Measurements from ENCODE around the gene CHCHD4. TPM values are rescaled to one million over a fixed set of nuclear protein-coding genes. Genes with fewer than 3 reads are reported as not detected.

CHCHD4 gene
- total and polyA plus RNA-seq, 10 of the 15 experiments (the other 5 are each of a cell fraction or from before 2014, with no cell fraction given): 21.0 to 46.8 (median 29.0) TPM

GRCh38 chr3:14138109-14138877 lies 13.6 kb upstream of the CHCHD4 start:
- Histone ChIP-seq H3K4me1 (ENCODE audit: control insufficient read depth, insufficient read depth, low read length) (no peaks in the 10 kb centered on the region), H3K4me2 (ENCODE audit: control insufficient read depth, insufficient read depth) (no peak overlapping the region), H3K36me3 (ENCODE audit: control insufficient read depth in 2 of 2, insufficient read depth in 2 of 2, low read length in 1 of 2) (peaks cover 4 to 19% of the 10 kb centered on the region in 2 experiments; a peak in 3 of 4 replicates), H3K9me3 (replicated peaks; ENCODE audit: control insufficient read depth, insufficient read depth, low read length) (no peaks in the 10 kb centered on the region), H2AFZ (ENCODE audit: control insufficient read depth, low read depth, low read length) (no peak overlapping the region), H3K79me2 (ENCODE audit: control insufficient read depth, insufficient read depth, low read length) (no peaks in the 10 kb centered on the region), H3K9ac (ENCODE audit: control insufficient read depth, insufficient read depth, low read length) (no peak overlapping the region), H3K27ac (ENCODE audit: control insufficient read depth, insufficient read depth) (no peak overlapping the region), H3K27me3 (replicated peaks in 1 of 2; ENCODE audit: control insufficient read depth in 2 of 2, insufficient read depth in 2 of 2, low read length in 1 of 2) (no peaks in the 10 kb centered on the region), H4K20me1 (ENCODE audit: control insufficient read depth, insufficient read depth) (no peaks in the 10 kb centered on the region), H3K4me3 (no peak overlapping the region)
- WGBS (ENCODE audit: insufficient coverage, insufficient replicate concordance, low lambda C conversion rate, missing lambda C conversion rate): 95% methylated on average over 16 of the region's 16 CpGs
- TF ChIP-seq JUNB (IDR thresholded peaks at IDR 0.05) (no peak), SP1 (IDR thresholded peaks at IDR 0.05; ENCODE audit: low read depth, low read length) (no peak), CHD4 (IDR thresholded peaks at IDR 0.05) (no peak), ZZZ3 (IDR thresholded peaks at IDR 0.05; ENCODE audit: control insufficient read depth, insufficient read length, low read depth) (no peak), POLR2A (IDR thresholded peaks at IDR 0.05; ENCODE audit: low read depth, low read length) (peak; percentile 17; the same call in 1 of the 2 replicates), CREB1 (IDR thresholded peaks at IDR 0.05; ENCODE audit: low read depth) (no peak)
- no TSS peak for BruUV-seq (replicated peaks)
- SMC1A ChIA-PET (ENCODE audit: uncharacterized antibody, unreplicated experiment): no interaction called here
- POLR2A ChIA-PET: interaction anchor here (1.1 kb wide), 1 partner anchor 14 kb away, joined by 4 read pairs; the partner anchor contains the start of genes CHCHD4 and TMEM43
- CTCF ChIA-PET: no interaction called here
- DNase-seq (ENCODE audit: low read depth, low spot score) (no peak), FAIRE-seq (no peak), ATAC-seq (no peak)
- in situ Hi-C loops (cut with MboI): no loop called here
- intact Hi-C loops (cut with micrococcal nuclease; ENCODE audit: unreplicated experiment): no loop called here
- RAD21 ChIA-PET (ENCODE audit: unreplicated experiment): no interaction called here

GRCh38 chr3:14137445-14137844 lies 12.8 kb upstream of the CHCHD4 start:
- H4K20me1 ChIP-seq (ENCODE audit: control insufficient read depth, insufficient read depth): no peaks in the 10 kb centered on the region
- in situ Hi-C loops (cut with MboI): no loop called here
- ChIA-PET CTCF (no interaction called here), RAD21 (ENCODE audit: unreplicated experiment) (no interaction called here), SMC1A (ENCODE audit: uncharacterized antibody, unreplicated experiment) (no interaction called here), POLR2A (no interaction called here)
- no peak overlapping the region for H3K4me3 ChIP-seq
- H3K79me2 ChIP-seq (ENCODE audit: control insufficient read depth, insufficient read depth, low read length): no peaks in the 10 kb centered on the region
- H3K4me2 ChIP-seq (ENCODE audit: control insufficient read depth, insufficient read depth): no peak overlapping the region
- no TSS peak for BruUV-seq (replicated peaks)
- H3K4me1 ChIP-seq (ENCODE audit: control insufficient read depth, insufficient read depth, low read length): no peaks in the 10 kb centered on the region
- H3K27ac ChIP-seq (ENCODE audit: control insufficient read depth, insufficient read depth): no peak overlapping the region
- FAIRE-seq (no peak), DNase-seq (ENCODE audit: low read depth, low spot score) (no peak), ATAC-seq (no peak)
- intact Hi-C loops (cut with micrococcal nuclease; ENCODE audit: unreplicated experiment): no loop called here
- H3K9me3 ChIP-seq (replicated peaks; ENCODE audit: control insufficient read depth, insufficient read depth, low read length): no peaks in the 10 kb centered on the region
- no peaks in the 10 kb centered on the region for H3K27me3 ChIP-seq (replicated peaks in 1 of 2; ENCODE audit: control insufficient read depth in 2 of 2, insufficient read depth in 2 of 2, low read length in 1 of 2)
- WGBS (ENCODE audit: insufficient coverage, insufficient replicate concordance, low lambda C conversion rate, missing lambda C conversion rate): 54% methylated on average over 3 of the region's 3 CpGs
- no peak overlapping the region for H3K9ac ChIP-seq (ENCODE audit: control insufficient read depth, insufficient read depth, low read length)
- H2AFZ ChIP-seq (ENCODE audit: control insufficient read depth, low read depth, low read length): no peak overlapping the region
- peaks cover 8 to 26% of the 10 kb centered on the region in 2 experiments; a peak in 3 of 4 replicates for H3K36me3 ChIP-seq (ENCODE audit: control insufficient read depth in 2 of 2, insufficient read depth in 2 of 2, low read length in 1 of 2)
- TF ChIP-seq E2F8 (IDR thresholded peaks at IDR 0.05; ENCODE audit: low read depth, partially characterized antibody) (no peak), ZNF274 (IDR thresholded peaks at IDR 0.05; ENCODE audit: insufficient read depth, insufficient read length) (no peak), IRF3 (IDR thresholded peaks at IDR 0.05) (no peak), SUZ12 (IDR thresholded peaks at IDR 0.05; ENCODE audit: unreplicated experiment) (no peak), SMARCA5 (IDR thresholded peaks at IDR 0.05) (no peak), STAT3 (IDR thresholded peaks at IDR 0.05; ENCODE audit: low read depth, low read length) (no peak), ETV6 (conservative IDR thresholded peaks at IDR 0.05 in 1 of 2, IDR thresholded peaks at IDR 0.05 in 1 of 2; ENCODE audit: borderline replicate concordance in 1 of 2, low read depth in 1 of 2) (no peak), NR2C1 (IDR thresholded peaks at IDR 0.05) (no peak), NR2F1 (conservative IDR thresholded peaks at IDR 0.05) (no peak)

All from GM12878 (cell line).